A673 (cell line): Measurements from ENCODE around the gene TMEM43.

ENCODE experiments used
- CTCF ChIP-seq: fragments of 300-800, 200-600 bp; sonication (generic); conservative IDR thresholded peaks from 2 replicates; pipeline ENCODE4 v1.5.1; 2017; ENCODE audit warnings: low read depth, mild to moderate bottlenecking, antibody characterized with exemption, low read length, moderate library complexity, mixed read lengths
- EZH2 ChIP-seq: fragments of 200-600 bp; sonication (generic); IDR thresholded peaks from 2 replicates; pipeline ENCODE4 v1.6.1; 2017; ENCODE audit warnings: borderline replicate concordance, low read depth, mild to moderate bottlenecking, mixed read lengths, antibody characterized with exemption, low read length; ENCODE audit not compliant: poor library complexity, severe bottlenecking

DNA sequence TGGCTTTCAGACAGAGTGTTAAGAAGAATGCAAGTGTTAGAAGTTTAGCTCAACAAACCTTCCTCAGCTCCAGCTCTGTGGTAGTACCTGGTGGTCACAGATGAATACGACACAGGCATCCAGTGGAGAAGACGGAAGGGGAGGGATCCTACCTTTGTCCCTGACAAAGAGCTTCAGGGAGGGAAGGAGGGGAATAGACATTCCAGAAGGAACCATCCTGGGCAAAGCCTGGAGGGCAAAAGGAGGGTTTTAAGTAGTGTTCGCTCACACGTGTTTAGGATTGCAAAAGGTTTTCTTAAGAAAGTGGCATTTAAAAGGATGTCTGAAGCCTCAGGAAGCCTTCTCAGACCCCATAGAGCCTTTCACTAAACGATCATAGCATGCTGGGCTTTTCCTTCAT, 3.0 kb upstream of the TMEM43 start:
- no peak for TF ChIP-seq CTCF
- TF ChIP-seq EZH2 = no peak
